ENCODE results near the gene TCN1. TPM values are rescaled to one million over a fixed set of nuclear protein-coding genes. Genes with fewer than 3 reads are reported as not detected.
A peak's percentile ranks its signal among the peaks of the same experiment; 100 is the strongest.
"Not testable (repeated sequence)": the region's sequence is repeated elsewhere in the genome, so short reads cannot be mapped to it uniquely, and the experiment has no call there.

The TCN1 gene
- polyA plus RNA-seq, 1 donor = 0.31 TPM

DNA sequence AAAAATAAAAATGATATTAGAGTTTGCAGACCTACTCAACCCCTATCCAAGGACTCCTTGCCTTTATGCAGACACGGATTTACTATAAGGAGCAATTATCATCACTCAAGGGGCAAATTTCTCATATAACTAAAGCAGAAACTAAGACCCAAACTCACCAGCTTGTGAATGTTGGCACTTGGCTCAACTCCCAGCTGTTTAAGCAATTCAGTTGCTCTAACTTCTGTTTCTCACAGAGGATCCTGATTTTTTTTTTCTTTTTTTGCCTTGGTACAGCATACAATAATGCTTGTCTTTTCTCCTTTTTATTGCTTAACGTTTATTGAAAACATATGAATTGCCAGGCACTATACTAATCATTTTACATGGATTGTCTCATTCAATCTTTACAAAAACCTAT is 11.4 kb downstream of the TCN1 start:
- DNase-seq = no peak

- not testable (repeated sequence) for DNase-seq
Measured at GRCh38 chr11:59851416-59851815, 14.9 kb downstream of the TCN1 start.

DNA sequence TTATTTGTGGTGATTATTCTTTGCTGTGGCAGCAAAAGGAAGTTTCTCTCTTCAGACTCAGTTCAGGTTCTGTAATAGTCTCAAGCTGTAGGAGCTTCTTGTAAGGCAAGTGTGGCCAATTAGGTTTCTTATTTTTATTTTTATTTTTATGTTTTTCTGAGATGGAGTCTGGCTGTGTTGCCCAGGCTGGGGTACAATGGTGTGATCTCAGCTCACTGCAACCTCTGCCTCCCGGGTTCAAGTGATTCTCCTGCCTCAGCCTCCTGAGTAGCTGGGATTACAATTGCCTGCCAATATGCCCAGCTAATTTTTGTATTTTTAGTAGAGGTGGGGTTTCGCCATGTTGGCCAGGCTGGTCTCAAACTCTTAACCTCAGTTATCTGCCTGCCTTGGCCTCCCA is 16.7 kb downstream of the TCN1 start:
- DNase-seq = not testable (repeated sequence)

DNA sequence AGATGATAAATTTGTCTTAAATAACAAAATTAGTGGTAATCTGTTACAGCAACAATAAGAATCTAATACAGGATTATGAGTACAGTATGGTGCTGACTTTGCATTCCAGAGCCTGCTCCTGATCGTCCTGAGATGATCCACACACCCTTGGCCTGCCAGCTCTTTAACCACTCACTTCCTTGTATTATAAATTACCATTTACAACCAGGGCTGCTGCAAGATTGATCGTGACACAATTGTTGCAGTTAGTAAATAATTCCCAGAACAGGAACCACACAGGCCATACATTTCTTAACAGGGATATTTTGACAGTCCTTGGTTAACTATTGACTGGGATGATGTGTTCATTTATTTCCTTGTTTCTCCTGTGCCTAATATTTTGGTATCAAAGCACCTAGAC is 17.2 kb downstream of the TCN1 start:
- DNase-seq = no peak

GRCh38 chr11:59848439-59848838 is 17.8 kb downstream of the TCN1 start:
- not testable (repeated sequence) for DNase-seq

DNA sequence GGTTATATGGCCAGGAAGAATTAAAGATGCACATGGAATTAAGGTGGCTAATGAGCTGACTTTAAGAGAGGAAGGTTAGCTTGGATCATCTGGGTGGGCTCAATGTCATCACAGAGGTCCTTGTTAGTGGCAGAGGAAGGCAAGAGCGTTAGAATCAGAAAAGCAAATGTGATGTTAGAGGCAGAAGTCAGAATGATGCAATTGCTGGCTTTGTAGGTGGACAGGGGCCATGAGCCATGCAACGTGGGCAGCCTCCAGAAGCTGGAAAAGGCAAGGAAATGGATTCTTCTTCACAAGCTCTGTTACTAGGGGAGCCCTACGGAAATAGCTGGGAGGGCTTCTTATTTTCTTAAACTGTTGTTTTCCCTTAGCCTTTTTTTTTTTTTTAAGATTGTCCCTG is 18.7 kb downstream of the TCN1 start:
- no peak for DNase-seq

GRCh38 chr11:59846556-59846955 is 19.7 kb downstream of the TCN1 start:
- no peak for DNase-seq

GRCh38 chr11:59845399-59845798 is 20.9 kb downstream of the TCN1 start, which contains the start of gene CBLIF:
Gene CBLIF (minus strand): TSS chr11:59845499. CDS start chr11:59845453, 46 bp downstream.
- no peak for DNase-seq

- no peak for DNase-seq
Measured at GRCh38 chr11:59842316-59842715, 24.0 kb downstream of the TCN1 start.

- no peak for DNase-seq
Measured at GRCh38 chr11:59841514-59841913, 24.8 kb downstream of the TCN1 start.

- no peak for DNase-seq
Measured at GRCh38 chr11:59839615-59840014, 26.7 kb downstream of the TCN1 start.

DNA sequence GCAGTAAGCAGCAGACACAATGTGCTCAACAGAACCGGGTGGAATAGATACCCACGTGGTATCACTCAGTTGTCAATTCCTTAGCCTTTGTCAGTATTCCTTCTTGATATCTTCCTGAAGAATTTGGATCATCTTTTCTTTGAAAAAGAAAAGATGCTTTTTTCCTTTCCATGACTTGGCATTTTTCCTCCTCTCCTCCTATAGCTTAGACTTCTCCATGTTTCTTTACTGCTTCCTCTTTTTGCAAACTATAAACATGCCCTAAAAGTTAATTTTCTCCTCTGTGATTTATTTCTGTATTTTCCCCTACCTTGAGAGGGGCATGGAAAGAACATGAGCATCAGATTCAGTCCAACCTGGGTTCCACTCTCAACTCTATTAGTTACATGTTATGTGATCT is 32.7 kb downstream of the TCN1 start:
- no peak for DNase-seq

- DNase-seq = no peak
Measured at GRCh38 chr11:59829358-59829757, 36.9 kb downstream of the TCN1 start.

DNA sequence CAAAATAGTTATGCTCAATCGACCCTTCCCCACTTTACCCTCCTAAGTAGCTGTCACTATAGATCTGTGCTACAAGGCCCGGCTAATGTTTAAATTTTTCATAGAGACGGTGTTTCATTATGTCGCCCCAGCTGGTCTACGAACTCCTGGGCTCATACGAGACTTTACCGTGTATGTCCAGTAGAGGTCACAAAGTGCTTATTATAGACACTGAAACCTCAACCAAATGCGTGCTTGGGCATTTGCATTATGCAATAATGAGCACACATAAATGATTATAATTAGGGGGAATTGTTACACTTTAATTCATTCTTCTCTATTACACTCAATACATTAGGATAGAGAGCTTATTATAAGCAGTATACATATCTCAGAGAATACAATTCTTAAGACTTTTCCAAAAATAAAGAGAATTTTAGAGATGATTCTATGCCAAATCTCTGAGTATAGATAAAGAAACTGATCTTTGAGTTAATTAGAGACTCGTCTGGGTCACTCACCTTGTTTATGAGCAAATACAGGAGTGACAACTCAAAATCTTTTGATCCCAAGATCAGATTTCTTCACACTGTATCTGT is 43.2 kb downstream of the TCN1 start:
- peak; percentile 33 for DNase-seq

GRCh38 chr11:59818572-59818971 is 47.7 kb downstream of the TCN1 start:
- no peak for DNase-seq

- DNase-seq = not testable (repeated sequence)
Measured at GRCh38 chr11:59816434-59816833, 49.9 kb downstream of the TCN1 start.

- no peak for DNase-seq
Measured at GRCh38 chr11:59815754-59816153, 50.5 kb downstream of the TCN1 start.

- DNase-seq = no peak
Measured at GRCh38 chr11:59814021-59814420, 52.3 kb downstream of the TCN1 start.

DNA sequence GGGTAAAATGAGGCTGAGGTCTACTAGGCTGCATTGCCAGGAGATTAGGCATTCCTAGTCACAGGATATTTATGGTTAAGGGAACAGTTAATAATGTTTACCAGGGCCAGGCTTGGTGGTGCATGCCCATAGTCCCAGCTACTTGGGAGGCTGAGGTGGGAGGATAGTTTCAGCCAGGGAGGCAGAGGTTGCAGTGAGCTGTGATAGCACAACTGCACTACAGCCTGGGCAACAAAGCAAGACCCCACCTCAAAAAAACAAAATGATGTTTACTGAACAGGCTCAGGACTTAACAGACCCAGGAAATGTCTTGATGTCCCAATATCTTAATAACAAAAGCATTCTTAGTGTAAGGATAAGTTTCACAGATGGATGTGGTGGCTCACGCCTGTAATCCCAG is 52.9 kb downstream of the TCN1 start:
- no peak for DNase-seq

GRCh38 chr11:59812220-59812619 is 54.1 kb downstream of the TCN1 start:
- DNase-seq = no peak

- DNase-seq = no peak
Measured at GRCh38 chr11:59810911-59811259, 55.4 kb downstream of the TCN1 start.

DNA sequence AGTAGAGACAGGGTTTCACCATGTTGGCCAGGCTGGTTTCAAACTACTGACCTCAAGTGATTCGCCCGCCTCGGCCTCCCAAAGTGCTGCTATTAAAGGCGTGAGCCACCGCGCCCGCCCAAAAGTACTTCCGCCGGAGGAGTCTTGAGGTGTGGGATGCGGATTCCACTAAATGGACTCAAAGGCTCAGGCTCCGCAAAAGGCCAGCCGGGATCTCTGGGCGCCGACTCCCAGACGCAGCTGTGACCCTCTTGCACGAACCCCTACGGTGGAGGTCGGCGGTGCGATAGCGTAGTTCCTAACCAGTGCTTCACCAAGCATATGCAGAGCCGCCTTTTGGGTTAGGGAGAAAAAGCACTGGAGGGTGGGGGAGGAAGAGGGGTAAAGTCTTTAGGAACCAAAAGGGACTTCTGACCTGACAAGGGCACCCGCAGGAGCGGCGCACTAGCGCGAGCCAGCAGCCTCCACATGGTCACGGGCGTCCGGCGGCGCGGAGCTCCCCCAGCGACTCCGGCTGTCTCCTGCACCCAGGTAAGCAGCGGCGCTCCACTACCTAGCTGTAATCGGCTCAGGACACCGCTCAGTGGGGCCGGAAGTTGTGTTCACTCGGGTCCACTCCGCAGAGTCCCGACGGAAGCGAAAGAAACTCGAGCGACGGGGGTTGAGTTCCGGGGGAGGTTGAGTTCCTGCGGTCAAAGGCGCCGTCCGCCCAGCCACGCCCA is 55.9 kb downstream of the TCN1 start, which contains the start of gene MRPL16:
TSS of gene MRPL16 (minus strand) at position 590 of the 722 bp plus-strand sequence. CDS start at position 470, 120 bp downstream.
- DNase-seq = peak; percentile 85

DNA sequence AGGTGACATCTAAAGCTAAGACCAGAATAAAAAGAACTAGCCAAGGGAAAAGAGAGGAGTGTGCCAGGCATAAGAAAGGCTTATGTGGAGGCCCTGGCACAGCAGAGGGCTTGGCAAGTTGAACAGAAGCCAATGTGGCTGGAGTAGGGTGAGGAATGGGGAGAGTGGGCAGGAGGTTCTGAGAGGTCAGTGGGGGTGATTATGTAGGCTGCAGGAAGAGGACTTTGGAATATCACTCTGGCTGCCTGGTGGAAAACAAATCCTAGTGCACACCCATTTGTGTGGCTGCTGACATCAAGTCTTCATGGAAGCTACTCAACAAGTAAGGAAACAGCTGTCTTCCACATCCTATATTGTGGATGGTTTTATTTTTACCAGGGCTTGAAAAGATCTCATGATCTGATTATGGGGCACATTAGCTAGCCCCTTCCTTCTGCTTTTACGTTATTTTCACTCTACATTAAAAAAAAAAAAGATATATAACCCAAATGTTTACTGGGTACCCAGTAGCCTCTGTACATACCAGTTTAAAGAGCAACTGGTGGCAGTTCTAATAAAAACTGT is 59.2 kb downstream of the TCN1 start:
- DNase-seq = no peak

DNA sequence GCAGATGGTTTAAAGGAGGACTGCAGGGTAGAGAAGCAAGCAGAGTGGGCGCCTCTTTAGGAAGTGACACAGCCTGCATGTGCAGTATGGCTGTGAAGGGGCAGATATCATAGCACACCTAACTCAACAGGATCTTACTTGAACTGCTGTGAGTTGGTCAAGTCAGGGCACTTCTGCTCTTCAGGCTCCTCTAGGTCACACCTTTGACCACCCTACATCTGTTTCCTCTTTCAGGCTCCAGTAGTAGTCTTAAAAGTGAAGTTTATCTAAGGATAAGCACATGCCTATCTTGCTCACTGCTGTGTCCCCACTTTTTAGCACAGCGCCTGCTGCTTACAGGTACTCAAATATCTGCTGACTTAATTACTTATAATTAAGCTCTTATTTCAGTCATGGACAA is 62.2 kb downstream of the TCN1 start:
- no peak for DNase-seq
